Measurements from ENCODE around the gene SLFN12L. TPM values are rescaled to one million over a fixed set of nuclear protein-coding genes. Genes with fewer than 3 reads are reported as not detected.

The SLFN12L gene
- total RNA-seq, 2 donors from 2014 or later, result 59.0 to 73.6 TPM

DNA sequence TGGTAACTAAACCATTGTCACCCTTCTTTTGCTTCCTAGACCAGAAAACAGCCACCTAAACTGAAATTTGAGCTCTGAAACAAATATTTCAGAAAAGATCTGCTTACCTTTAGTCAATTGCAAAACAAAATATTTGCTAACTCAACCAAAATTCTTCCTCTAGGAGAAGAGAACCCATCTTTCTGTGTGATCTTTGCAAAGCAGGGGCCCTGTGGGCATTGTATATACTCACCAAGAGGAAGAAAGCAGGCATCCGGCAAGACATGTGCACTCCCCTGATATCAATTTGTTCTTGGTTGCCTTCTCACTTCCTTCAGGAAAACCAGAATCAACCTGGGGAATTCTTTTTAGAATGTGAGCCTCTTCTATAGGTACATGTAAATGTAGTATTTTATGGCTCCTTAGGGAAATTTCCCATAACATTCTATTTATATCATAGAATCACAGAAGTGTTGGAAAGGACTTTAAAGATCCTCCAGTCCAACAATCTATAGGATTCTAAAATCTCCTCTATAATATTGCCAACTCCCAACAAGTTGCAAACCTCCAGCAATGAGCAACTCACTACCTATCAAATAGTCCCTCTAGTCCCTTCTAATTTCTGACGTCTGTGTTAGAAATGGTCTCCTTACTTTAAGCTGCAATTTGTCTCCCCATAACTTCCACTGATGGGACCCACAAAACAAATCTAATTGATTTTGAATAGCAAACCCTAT lies 22.2 kb upstream of the SLFN12L start:
- DNase-seq (no peak), ATAC-seq (replicated peaks in 1 of 2) (no peak)
- H3K4me1 Mint-ChIP-seq (ENCODE audit: low read depth), result peaks cover 13% of the 10 kb centered on the region
- H3K9me3 Mint-ChIP-seq, result no peaks in the 10 kb centered on the region
- H3K27ac Mint-ChIP-seq, result no peak overlapping the region
- H3K36me3 Mint-ChIP-seq (ENCODE audit: insufficient read depth in 2 of 2), result no peaks in the 10 kb centered on the region
- H3K27me3 Mint-ChIP-seq (ENCODE audit: low read depth), result peaks cover 7% of the 10 kb centered on the region
- H3K4me3 Mint-ChIP-seq, result no peak overlapping the region

DNA sequence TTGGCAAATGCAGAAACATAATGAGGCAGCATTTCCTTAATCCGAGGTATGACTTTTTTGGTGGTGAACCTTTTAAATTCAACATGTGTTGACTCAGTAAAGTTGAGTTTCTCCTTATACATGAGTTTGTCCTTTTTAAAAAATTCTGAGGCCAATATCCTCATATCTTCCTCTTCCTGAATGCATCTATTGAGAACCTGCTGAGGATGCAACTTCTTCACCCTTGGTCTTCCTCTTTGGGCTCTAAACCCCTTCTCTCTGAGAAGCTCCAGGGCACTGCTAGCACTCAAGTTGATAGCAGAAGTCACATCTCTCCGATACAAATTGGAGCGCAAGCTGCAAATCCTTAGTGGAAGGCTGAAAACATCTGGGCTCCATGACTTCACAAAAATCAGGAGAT lies 19.9 kb upstream of the SLFN12L start:
- no peak overlapping the region for H3K27ac Mint-ChIP-seq
- DNase-seq (no peak), ATAC-seq (replicated peaks in 1 of 2) (no peak)
- no peak overlapping the region for H3K4me3 Mint-ChIP-seq
- peaks cover 6% of the 10 kb centered on the region for H3K27me3 Mint-ChIP-seq (ENCODE audit: low read depth)
- no peaks in the 10 kb centered on the region for H3K36me3 Mint-ChIP-seq (ENCODE audit: insufficient read depth in 2 of 2)
- peaks cover 14% of the 10 kb centered on the region for H3K4me1 Mint-ChIP-seq (ENCODE audit: low read depth)
- no peaks in the 10 kb centered on the region for H3K9me3 Mint-ChIP-seq

- DNase-seq (no peak), ATAC-seq (replicated peaks in 1 of 2) (no peak)
- Mint-ChIP-seq H3K27me3 (ENCODE audit: low read depth) (peaks cover 6% of the 10 kb centered on the region), H3K9me3 (no peaks in the 10 kb centered on the region), H3K4me1 (ENCODE audit: low read depth) (peaks cover 6% of the 10 kb centered on the region), H3K36me3 (ENCODE audit: insufficient read depth in 2 of 2) (no peaks in the 10 kb centered on the region), H3K4me3 (no peak overlapping the region), H3K27ac (no peak overlapping the region)
Measured at GRCh38 chr17:35555691-35556090, 18.2 kb upstream of the SLFN12L start.

GRCh38 chr17:35554668-35555067 lies 17.2 kb upstream of the SLFN12L start:
- peak; percentile 52 to 98 for ATAC-seq (replicated peaks in 1 of 2)
- Mint-ChIP-seq H3K36me3 (ENCODE audit: insufficient read depth in 2 of 2) (no peaks in the 10 kb centered on the region), H3K27me3 (ENCODE audit: low read depth) (peaks cover 6% of the 10 kb centered on the region), H3K9me3 (no peaks in the 10 kb centered on the region), H3K4me3 (no peak overlapping the region), H3K27ac (no peak overlapping the region), H3K4me1 (ENCODE audit: low read depth) (peaks cover 7% of the 10 kb centered on the region)
- no peak for DNase-seq

DNA sequence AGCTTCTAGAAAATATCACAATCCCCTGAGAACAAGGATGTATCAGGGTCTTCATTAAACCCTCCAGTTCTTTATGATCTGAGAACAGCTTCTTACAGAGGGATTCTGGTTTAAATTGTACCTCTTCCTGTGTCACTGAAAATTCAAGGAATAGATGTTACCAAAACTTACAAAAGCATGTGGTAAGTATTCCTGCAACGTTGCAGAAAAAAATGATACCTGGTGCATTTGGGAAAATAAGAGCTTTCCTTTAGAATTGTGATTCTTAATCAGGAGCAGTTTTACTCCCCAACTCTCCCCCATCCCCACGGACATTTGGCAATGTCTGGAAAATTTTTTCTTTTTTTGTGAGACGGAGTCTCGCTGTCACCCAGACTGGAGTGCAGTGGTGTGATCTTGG lies 15.8 kb upstream of the SLFN12L start:
- Mint-ChIP-seq H3K4me1 (ENCODE audit: low read depth) (peaks cover 20% of the 10 kb centered on the region), H3K9me3 (no peaks in the 10 kb centered on the region), H3K36me3 (ENCODE audit: insufficient read depth in 2 of 2) (no peaks in the 10 kb centered on the region), H3K27me3 (ENCODE audit: low read depth) (peaks cover under 1% of the 10 kb centered on the region), H3K4me3 (no peak overlapping the region), H3K27ac (no peak overlapping the region)
- ATAC-seq (replicated peaks in 1 of 2) (no peak), DNase-seq (no peak)

DNA sequence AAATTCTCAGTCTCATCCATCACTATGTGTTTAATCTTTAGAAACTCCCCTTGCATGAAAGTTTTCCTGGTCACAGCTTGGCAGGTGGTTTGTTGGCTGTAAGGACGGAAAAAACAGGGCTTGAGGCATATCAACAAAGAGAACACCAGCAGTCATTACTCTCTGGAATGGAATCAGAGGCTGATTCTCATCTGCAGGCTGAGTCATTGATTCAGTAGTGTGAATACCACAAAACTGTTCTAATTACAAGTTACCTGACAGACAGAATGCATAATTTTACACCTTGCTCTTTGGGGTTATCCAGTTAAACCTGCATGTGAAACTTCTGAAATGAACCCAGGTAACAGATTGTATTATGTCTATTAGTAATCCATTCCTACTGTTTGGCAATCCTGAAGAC lies 11.5 kb upstream of the SLFN12L start:
- Mint-ChIP-seq H3K9me3 (peaks cover 0 to 5% of the 10 kb centered on the region in 2 donors), H3K27ac (no peak overlapping the region), H3K4me3 (no peak overlapping the region), H3K36me3 (ENCODE audit: insufficient read depth in 2 of 2) (no peaks in the 10 kb centered on the region), H3K4me1 (ENCODE audit: low read depth) (peaks cover 38% of the 10 kb centered on the region), H3K27me3 (ENCODE audit: low read depth) (no peaks in the 10 kb centered on the region)
- ATAC-seq (replicated peaks in 1 of 2), result peak; percentile 47 to 51
- DNase-seq, result no peak

GRCh38 chr17:35548208-35548810 lies 10.8 kb upstream of the SLFN12L start:
- Mint-ChIP-seq H3K27ac (no peak overlapping the region), H3K4me1 (ENCODE audit: low read depth) (peaks cover 45% of the 10 kb centered on the region), H3K4me3 (no peak overlapping the region), H3K9me3 (peaks cover 0 to 5% of the 10 kb centered on the region in 2 donors), H3K27me3 (ENCODE audit: low read depth) (no peaks in the 10 kb centered on the region), H3K36me3 (ENCODE audit: insufficient read depth in 2 of 2) (no peaks in the 10 kb centered on the region)
- ATAC-seq (replicated peaks in 1 of 2) (no peak), DNase-seq (no peak)

GRCh38 chr17:35546487-35546886 lies 9.0 kb upstream of the SLFN12L start:
- H3K9me3 Mint-ChIP-seq, result peaks cover 0 to 5% of the 10 kb centered on the region in 2 donors
- H3K4me1 Mint-ChIP-seq (ENCODE audit: low read depth), result peaks cover 50% of the 10 kb centered on the region
- DNase-seq, result no peak
- no peaks in the 10 kb centered on the region for H3K36me3 Mint-ChIP-seq (ENCODE audit: insufficient read depth in 2 of 2)
- no peak for ATAC-seq (replicated peaks in 1 of 2)
- H3K27me3 Mint-ChIP-seq (ENCODE audit: low read depth), result no peaks in the 10 kb centered on the region
- no peak overlapping the region for H3K27ac Mint-ChIP-seq
- H3K4me3 Mint-ChIP-seq, result peak overlapping the region in 1 of 2 donors; percentile 2

DNA sequence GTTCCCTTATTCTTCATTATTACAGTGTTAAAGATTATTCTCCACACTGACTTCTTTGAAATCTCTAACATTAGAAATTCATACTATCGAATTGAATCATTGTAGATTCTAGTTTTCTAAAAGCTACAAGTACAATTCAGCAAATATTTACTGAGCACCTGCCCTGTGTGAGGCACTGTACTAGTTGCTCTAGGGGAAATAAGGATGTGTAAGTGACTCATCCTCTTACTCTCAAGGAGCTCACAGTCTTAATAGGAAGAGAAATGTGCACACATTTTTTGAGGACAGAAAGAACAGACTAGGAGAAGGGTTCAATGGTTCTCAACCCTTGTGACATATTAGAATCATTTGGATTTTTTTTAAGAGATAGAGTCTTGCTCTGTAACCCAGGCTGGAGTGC lies 7.7 kb upstream of the SLFN12L start:
- H3K4me3 Mint-ChIP-seq, result no peak overlapping the region
- no peaks in the 10 kb centered on the region for H3K27me3 Mint-ChIP-seq (ENCODE audit: low read depth)
- no peaks in the 10 kb centered on the region for H3K36me3 Mint-ChIP-seq (ENCODE audit: insufficient read depth in 2 of 2)
- ATAC-seq (replicated peaks in 1 of 2), result no peak
- peak overlapping the region; percentile 26 for H3K27ac Mint-ChIP-seq
- H3K4me1 Mint-ChIP-seq (ENCODE audit: low read depth), result peaks cover 64% of the 10 kb centered on the region
- H3K9me3 Mint-ChIP-seq, result peaks cover 0 to 5% of the 10 kb centered on the region in 2 donors
- no peak for DNase-seq

GRCh38 chr17:35543856-35544255 lies 6.4 kb upstream of the SLFN12L start:
- Mint-ChIP-seq H3K36me3 (ENCODE audit: insufficient read depth in 2 of 2) (no peaks in the 10 kb centered on the region), H3K4me3 (no peak overlapping the region), H3K9me3 (peaks cover 0 to 5% of the 10 kb centered on the region in 2 donors), H3K27ac (no peak overlapping the region), H3K4me1 (ENCODE audit: low read depth) (peaks cover 66% of the 10 kb centered on the region), H3K27me3 (ENCODE audit: low read depth) (no peaks in the 10 kb centered on the region)
- ATAC-seq (replicated peaks in 1 of 2) (no peak), DNase-seq (no peak)

- H3K9me3 Mint-ChIP-seq, result peaks cover 0 to 5% of the 10 kb centered on the region in 2 donors
- no peak overlapping the region for H3K27ac Mint-ChIP-seq
- DNase-seq (no peak), ATAC-seq (replicated peaks in 1 of 2) (no peak)
- no peak overlapping the region for H3K4me3 Mint-ChIP-seq
- H3K4me1 Mint-ChIP-seq (ENCODE audit: low read depth), result peaks cover 66% of the 10 kb centered on the region
- H3K27me3 Mint-ChIP-seq (ENCODE audit: low read depth), result no peaks in the 10 kb centered on the region
- no peaks in the 10 kb centered on the region for H3K36me3 Mint-ChIP-seq (ENCODE audit: insufficient read depth in 2 of 2)
Measured at GRCh38 chr17:35542990-35543389, 5.5 kb upstream of the SLFN12L start.

- Mint-ChIP-seq H3K36me3 (ENCODE audit: insufficient read depth in 2 of 2) (peaks cover 7 to 12% of the 10 kb centered on the region in 2 donors), H3K9me3 (peaks cover 0 to 5% of the 10 kb centered on the region in 2 donors), H3K27ac (peak overlapping the region; percentile 100), H3K4me1 (ENCODE audit: low read depth) (peaks cover 66% of the 10 kb centered on the region), H3K4me3 (peak overlapping the region; percentile 76 to 86), H3K27me3 (ENCODE audit: low read depth) (no peaks in the 10 kb centered on the region)
- DNase-seq (no peak), ATAC-seq (replicated peaks in 1 of 2) (no peak)
Measured at GRCh38 chr17:35541434-35541833, 4.0 kb upstream of the SLFN12L start.

GRCh38 chr17:35540589-35541404 lies 3.3 kb upstream of the SLFN12L start:
- H3K4me3 Mint-ChIP-seq, result peak overlapping the region; percentile 76 to 86
- H3K4me1 Mint-ChIP-seq (ENCODE audit: low read depth), result peaks cover 66% of the 10 kb centered on the region
- no peaks in the 10 kb centered on the region for H3K27me3 Mint-ChIP-seq (ENCODE audit: low read depth)
- peak; percentile 49 to 56 for DNase-seq
- H3K36me3 Mint-ChIP-seq (ENCODE audit: insufficient read depth in 2 of 2), result peaks cover 9 to 16% of the 10 kb centered on the region in 2 donors
- ATAC-seq (replicated peaks in 1 of 2), result peak in 1 of 2 donors; percentile 44
- H3K9me3 Mint-ChIP-seq, result peaks cover 0 to 5% of the 10 kb centered on the region in 2 donors
- H3K27ac Mint-ChIP-seq, result peak overlapping the region; percentile 100
